HS-27A (cell line): ENCODE data around the gene ARL6IP4.

Experiments used
- DNase-seq: peaks from one replicate; pipeline ENCODE4 v3.0.0-alpha.2; 2012; ENCODE audit warnings: low read depth, missing footprints

ARL6IP4 gene

GRCh38 chr12:122991623-122992275, 11.3 kb downstream of the ARL6IP4 start:
- DNase-seq = no peak

GRCh38 chr12:122992386-122992785, 11.9 kb downstream of the ARL6IP4 start:
- DNase-seq = no peak

- DNase-seq = no peak
These were observed 13.7 kb downstream of the ARL6IP4 start for GRCh38 chr12:122994140-122994675.

- no peak for DNase-seq
These were observed 14.5 kb downstream of the ARL6IP4 start for GRCh38 chr12:122994781-122995502.

- DNase-seq = no peak
These were observed 15.2 kb downstream of the ARL6IP4 start for GRCh38 chr12:122995503-122996187.

GRCh38 chr12:122996188-122996601, 15.7 kb downstream of the ARL6IP4 start:
- DNase-seq = no peak

- no peak for DNase-seq
These were observed 16.3 kb downstream of the ARL6IP4 start for GRCh38 chr12:122996621-122997342.

- DNase-seq = no peak
These were observed 17.1 kb downstream of the ARL6IP4 start for GRCh38 chr12:122997343-122998250.

- no peak for DNase-seq
These were observed 17.8 kb downstream of the ARL6IP4 start for GRCh38 chr12:122998316-122998715.

GRCh38 chr12:122999196-122999946, 18.9 kb downstream of the ARL6IP4 start:
- no peak for DNase-seq

GRCh38 chr12:122999986-123000420, 19.5 kb downstream of the ARL6IP4 start:
- no peak for DNase-seq

- no peak for DNase-seq
These were observed 20.1 kb downstream of the ARL6IP4 start for GRCh38 chr12:123000578-123000977.

GRCh38 chr12:123001464-123001863, 21.0 kb downstream of the ARL6IP4 start:
- no peak for DNase-seq

- no peak for DNase-seq
These were observed 22.8 kb downstream of the ARL6IP4 start for GRCh38 chr12:123003257-123003656.

GRCh38 chr12:123004287-123004686, 23.8 kb downstream of the ARL6IP4 start:
- DNase-seq = no peak

- no peak for DNase-seq
These were observed 24.7 kb downstream of the ARL6IP4 start for GRCh38 chr12:123005081-123005626.

- DNase-seq = no peak
These were observed 26.5 kb downstream of the ARL6IP4 start for GRCh38 chr12:123006977-123007376.

GRCh38 chr12:123010110-123010509, 29.6 kb downstream of the ARL6IP4 start:
- no peak for DNase-seq

- no peak for DNase-seq
These were observed 30.2 kb downstream of the ARL6IP4 start for GRCh38 chr12:123010681-123011080.

- DNase-seq = no peak
These were observed 31.2 kb downstream of the ARL6IP4 start for GRCh38 chr12:123011701-123012100.
